ENCODE measurements around the gene CD247.

The CD247 gene

GRCh38 chr1:167387251-167387910, 130.9 kb downstream of the CD247 start:
- H3K4me3 ChIP-seq (ENCODE audit: control insufficient read depth in 1 of 7, extremely low read depth in 1 of 7, insufficient read depth in 4 of 7, low read depth in 2 of 7, low read length in 6 of 7), result no peak overlapping the region
- DNase-seq, result no peak
- peaks cover 3 to 37% (median 24%) of the 10 kb centered on the region in 4 experiments for H3K36me3 ChIP-seq (ENCODE audit: control insufficient read depth in 4 of 4, insufficient read depth in 4 of 4, low read length in 3 of 4)
- no peaks in the 10 kb centered on the region for H3K27me3 ChIP-seq (replicated peaks in 2 of 5; ENCODE audit: control insufficient read depth in 4 of 5, insufficient read depth in 5 of 5, low read length in 4 of 5)
- no peak overlapping the region for H3K27ac ChIP-seq (ENCODE audit: insufficient read depth in 1 of 2, low read depth in 1 of 2, low read length in 2 of 2, poor library complexity in 1 of 2, severe bottlenecking in 2 of 2)
- WGBS (ENCODE audit: insufficient coverage), result 92% methylated on average over 6 of the region's 7 CpGs
- CTCF ChIA-PET, result interaction anchor here (1.2 to 2.0 kb wide), 5 partner anchors 10 to 157 kb away, joined by 3 to 9 read pairs (median 5); no protein-coding TSS in a partner anchor
- no peaks in the 10 kb centered on the region for H3K4me1 ChIP-seq (ENCODE audit: control extremely low read depth in 1 of 4, control insufficient read depth in 4 of 4, insufficient read depth in 4 of 4, low read length in 3 of 4)
- H3K9me3 ChIP-seq (ENCODE audit: control extremely low read depth in 1 of 5, control insufficient read depth in 4 of 5, insufficient read depth in 2 of 5, low read depth in 1 of 5, low read length in 4 of 5), result no peaks in the 10 kb centered on the region
- POLR2A ChIA-PET, result no interaction called here
